Mesenteric fat pad (tissue), 1 donor: Measurements from ENCODE around the gene TMEM50B. TPM values are rescaled to one million over a fixed set of nuclear protein-coding genes. Genes with fewer than 3 reads are reported as not detected.
"Not testable (repeated sequence)": the region's sequence is repeated elsewhere in the genome, so short reads cannot be mapped to it uniquely, and the experiment has no call there.

Experiments used
- DNase-seq: peaks from one replicate; pipeline ENCODE4 v3.0.0-alpha.2; 2020; ENCODE audit warnings: low spot score
- total RNA-seq: library from RNA; stranded (reverse); fragmentation: NEBNext Ultra II Directional; extraction: Animal tissue kit (Norgen Biotek cat#: 25700); gene quantifications from one replicate; pipeline ENCODE4 v1.2.1, GENCODE V29; 2021
- donor health status: DM: yes; HTN: yes; CAD: no.

TMEM50B gene
- total RNA-seq, 1 donor from 2014 or later = 36.1 TPM

DNA sequence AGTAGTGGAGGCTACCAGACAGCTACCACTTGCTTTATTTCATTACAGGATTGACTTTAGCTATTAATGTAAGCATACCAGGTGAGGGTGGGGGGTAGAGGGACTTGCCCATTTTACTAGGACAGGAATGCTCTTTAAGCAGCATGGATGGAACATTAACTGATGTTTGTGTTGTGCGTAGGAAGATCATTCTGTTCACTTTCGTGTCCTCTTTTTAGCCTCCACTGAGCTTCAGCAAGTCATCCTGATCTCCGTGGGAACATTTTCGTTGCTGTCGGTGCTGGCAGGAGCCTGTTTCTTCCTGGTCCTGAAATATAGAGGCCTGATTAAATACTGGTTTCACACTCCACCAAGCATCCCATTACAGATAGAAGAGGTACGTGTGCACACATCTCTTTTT lies 47.3 kb downstream of the TMEM50B start:
- peak; percentile 11 for DNase-seq

DNA sequence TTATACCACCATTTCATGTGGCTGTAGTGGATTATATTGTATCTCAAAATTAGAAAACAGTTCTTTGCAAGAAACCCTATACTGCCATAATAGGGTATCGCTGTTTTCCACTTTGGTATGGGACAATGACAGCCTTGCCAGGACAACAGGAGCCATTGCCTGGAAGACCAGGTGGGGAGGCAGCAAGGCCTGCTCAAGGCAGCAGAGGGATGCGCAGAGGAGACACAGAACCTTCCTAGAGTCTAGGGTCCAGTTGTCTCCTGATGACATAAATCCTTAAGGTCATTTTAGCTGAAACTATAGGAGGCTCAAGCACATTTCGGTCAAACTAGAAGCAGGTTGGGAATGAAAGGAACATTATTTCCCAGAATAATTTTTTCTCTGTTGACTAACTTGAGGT lies 48.9 kb downstream of the TMEM50B start:
- DNase-seq = no peak

GRCh38 chr21:33428669-33429068 lies 51.1 kb downstream of the TMEM50B start:
- peak; percentile 74 for DNase-seq

DNA sequence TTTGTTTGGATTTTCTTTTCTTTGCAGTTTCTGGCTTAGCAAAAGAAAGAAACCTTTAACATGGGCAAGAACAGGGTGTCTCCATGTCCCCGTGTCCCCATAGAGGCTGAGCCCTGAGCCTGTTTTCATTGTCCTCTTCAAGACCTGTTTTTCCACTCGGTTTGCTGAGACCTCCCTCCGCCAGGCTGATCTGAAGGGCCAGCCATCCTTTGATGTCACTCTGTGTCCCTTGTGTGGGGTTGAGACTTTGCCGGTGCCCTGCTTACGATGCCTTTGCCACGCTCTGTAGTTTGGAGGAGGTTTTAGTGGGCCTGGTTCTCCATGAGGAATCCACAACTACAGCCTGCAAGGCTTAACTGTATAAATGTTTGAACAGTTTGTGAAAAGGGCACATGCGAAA lies 52.7 kb downstream of the TMEM50B start:
- DNase-seq = no peak

DNA sequence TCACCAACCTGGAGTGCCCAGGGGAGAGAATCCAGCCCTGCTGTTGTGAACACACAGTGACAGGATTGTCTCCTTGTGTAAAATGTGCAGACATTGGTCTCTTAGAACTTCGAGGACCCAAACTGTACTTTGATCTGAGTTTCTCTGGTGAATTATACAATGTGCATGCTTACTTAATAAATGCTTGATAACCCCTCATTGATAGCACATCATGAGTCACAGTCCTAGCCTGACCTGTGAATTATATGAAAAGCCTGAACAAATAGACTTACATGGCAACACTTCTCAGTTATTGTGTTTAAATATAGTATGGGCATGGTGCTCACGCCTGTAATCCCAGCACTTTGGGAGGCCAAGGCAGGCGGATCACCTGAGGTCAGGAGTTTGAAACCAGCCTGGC lies 53.9 kb downstream of the TMEM50B start:
- DNase-seq = no peak

DNA sequence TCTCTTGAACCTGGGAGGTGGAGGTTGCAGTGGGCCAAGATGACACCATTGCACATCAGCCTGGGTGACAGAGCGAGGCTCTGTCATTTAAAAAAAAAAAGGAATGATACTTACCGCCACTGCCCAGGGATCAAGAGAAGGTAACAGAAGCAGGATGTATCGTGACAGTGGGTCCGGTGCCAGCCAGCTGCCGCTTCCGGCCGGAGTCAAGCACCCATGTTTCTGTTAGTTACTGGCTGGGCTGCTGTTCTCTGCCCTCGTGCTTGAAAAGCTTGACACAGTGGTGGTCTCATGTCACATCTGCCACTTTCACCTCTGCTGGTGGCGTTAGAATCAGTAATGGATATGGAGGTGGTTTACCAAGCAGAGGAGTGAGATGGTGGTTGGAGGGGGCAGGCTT lies 55.6 kb downstream of the TMEM50B start:
- no peak for DNase-seq

DNA sequence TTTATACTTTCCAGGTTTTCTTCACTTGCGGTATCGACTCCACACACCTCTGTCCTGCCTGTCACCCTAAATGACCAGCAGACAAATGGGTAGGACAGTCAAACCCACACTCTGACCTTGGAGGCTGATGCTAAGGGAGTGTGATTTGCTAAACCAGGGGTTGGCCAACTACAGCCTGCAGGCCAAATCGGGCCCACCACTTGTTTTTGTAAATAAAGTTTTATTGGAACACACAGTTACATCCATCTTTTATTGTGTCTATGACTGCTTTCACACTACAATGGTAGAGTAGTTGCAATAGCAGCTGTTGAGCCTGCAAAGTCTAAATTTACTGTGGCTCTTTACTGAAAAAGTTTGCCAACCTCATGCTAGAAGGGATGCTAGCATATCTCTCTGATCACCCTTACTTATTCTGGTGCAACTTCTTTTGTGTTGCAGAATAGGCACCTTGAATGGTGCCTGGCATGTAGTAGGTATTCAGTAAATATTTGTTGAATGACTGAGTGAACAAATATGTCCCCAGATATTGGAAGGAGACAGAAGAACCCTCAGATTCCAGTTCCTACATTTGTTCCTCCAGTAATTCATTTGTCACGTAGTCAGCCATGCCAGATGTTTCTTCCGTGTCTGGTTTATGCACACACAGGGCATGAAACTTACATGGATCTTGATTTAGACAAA lies 57.9 kb downstream of the TMEM50B start:
- DNase-seq = no peak

- no peak for DNase-seq
These were observed 60.1 kb downstream of the TMEM50B start for GRCh38 chr21:33419538-33420123.

DNA sequence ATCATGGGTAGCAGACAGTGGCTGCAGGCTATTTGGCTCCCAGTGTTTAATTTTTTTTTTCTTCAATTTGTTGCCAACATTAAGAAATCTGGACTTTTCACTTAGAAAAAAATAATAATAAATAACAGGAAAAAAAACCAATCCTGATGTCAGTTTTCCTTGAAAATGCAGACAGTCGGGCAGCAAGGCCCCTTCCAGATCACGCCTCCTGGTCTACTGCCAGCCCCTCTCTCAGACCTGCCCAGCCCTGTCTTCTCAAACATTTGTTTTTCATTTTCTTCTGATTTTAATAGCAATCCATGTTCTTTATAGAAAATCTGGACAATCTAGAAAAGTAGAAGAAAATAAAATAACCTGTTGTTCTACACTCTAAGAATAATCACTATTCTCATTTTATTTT lies 61.1 kb downstream of the TMEM50B start:
- no peak for DNase-seq

- DNase-seq = no peak
These were observed 64.8 kb downstream of the TMEM50B start for GRCh38 chr21:33414926-33415325.

- no peak for DNase-seq
These were observed 65.7 kb downstream of the TMEM50B start for GRCh38 chr21:33414068-33414467.

DNA sequence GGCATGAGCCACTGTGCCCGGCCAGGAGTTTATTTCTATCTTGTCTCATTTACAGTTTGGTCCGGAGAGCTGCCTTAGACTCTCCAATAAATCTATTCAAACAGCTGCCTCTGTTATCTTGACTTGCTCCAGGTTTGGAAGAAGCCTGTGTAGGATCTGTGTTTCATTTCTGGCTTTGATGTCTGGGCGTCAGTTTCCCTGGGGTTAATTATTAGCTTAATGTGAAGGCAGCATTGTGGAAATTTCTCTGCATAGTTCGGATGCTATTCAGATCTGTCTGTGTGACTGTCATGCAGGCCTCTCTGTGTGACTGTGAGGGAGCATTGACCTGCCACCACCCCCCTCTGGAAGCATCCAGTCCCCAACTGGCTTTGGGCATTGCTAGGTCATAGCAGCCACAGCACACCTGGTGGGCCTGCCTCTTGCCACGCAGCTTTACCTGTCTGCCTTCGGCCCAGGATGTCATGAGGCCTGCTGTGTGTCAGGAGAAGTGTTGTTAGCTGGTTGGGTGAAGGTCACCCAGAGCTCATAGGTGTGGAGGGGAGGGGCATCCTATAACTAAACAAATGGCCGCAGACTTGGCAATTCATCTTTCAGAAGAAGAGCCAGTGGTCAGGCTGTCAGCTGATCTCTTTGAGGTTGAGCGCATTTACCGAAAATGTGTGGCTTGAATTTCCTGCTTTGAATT lies 66.8 kb downstream of the TMEM50B start:
- DNase-seq = no peak

GRCh38 chr21:33412439-33412831 lies 67.3 kb downstream of the TMEM50B start:
- not testable (repeated sequence) for DNase-seq

DNA sequence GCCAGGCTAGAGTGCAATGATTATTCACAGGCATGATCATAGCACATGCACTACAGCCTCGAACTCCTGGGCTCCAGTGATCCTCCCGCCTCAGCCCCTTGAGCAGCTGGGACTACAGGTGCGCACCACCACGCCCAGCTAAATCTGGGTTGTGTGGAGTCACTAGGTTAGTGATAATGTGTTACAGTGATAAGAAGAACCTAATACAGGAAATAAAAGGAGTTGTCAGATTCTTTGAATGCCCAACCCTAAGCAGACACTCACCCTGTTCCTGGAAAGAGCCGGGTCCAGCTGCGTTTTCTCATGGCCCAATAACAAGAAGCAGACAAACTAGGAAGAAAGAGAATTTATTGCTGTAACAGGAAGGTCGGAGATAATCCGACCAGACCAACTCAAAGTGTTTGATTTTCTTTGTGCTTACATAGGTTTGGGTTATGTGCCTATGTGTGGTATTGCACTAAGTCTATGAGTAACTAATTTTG lies 67.8 kb downstream of the TMEM50B start:
- no peak for DNase-seq

DNA sequence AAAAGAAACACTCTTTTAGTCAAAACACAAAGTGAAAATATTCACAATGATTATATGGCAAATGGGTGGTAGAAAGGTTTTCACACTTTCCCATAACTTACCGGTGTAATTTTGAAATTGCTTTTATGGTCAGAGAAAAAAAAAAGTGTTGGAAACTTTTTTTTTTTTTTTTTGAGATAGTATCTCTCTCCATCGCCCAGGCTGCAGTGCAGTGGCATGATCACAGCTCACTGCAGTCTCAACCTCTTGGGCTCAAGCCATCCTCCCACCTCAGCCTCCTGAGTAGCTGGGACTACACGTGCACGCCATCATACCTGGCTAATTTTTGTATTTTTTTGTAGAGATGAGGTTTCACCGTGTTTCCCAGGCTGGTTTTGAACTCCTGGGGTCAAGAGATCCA lies 73.3 kb downstream of the TMEM50B start:
- DNase-seq = no peak

DNA sequence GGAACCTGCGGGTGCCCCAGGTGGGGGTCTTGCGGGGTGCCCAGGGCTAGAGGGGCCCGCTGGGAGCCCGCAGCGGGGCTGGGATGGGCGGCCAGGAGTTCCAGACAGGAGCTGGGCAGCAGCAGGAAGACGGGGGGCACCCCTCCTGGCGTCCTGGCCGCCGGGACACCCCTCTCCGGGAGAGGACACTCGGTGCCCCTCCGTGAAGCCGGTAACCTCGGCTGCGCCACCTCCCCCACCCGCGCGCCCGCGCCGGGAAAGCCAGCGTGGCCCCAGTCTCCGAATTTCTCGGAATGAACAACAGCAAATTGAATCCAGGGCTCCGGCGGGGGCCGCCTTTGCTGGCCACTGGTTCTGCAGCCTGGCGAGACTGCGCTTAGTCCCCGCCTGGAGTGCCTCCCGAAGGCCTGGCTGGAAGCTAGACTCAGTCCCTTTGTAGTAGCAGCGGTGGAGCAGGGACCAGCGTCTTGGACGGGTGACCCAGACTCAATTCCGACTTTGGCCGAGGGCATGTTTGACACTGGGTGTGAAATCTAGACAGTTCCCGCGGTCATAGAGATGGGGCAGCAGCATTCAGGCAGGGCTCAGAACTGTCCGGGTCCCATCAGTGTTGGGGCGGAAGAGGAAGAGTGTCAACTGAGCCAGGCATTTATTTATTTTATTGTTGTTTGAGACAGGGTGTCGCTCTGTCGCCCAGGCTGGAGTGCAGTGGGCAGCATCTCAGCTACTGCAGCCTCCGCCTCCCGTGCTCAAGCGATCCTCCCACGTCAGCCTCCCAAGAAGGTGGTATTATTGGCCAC lies 75.8 kb downstream of the TMEM50B start:
- DNase-seq = no peak

DNA sequence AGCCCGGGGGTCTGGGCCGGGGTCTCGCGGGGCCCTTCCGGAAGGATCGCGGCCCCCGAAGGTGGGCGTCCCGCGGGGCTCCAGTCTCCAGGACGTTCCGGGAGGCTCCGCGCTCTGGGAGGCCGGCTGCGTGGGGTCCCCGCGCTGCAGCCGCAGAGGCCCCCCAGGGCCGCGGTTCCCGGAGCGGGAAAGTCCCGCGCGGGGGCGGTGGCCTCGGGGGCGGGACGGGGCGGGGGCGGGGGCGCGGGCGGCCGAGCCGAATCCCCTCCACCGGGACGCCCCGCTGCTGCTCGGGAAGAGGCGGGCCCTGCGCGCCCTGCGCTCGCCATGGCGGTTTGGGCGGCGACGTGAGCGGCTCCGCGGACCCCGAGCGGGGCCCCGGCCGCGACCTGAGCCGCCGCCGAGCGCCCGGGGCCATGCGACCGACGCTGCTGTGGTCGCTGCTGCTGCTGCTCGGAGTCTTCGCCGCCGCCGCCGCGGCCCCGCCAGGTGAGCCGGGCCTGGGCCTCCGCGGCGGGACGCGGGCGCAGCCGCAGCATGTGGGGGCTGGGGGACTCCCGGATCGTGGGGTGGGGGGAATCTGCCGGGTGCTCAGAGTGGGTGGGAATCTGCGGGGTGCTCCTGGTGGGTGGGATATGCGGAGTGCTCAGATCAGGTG lies 76.5 kb downstream of the TMEM50B start, which contains the start of gene IFNGR2:
TSS of gene IFNGR2 (plus strand) at position 286 of the 658 bp plus-strand sequence. CDS start at position 417, 131 bp downstream.
- no peak for DNase-seq

- no peak for DNase-seq
These were observed 77.5 kb downstream of the TMEM50B start for GRCh38 chr21:33402001-33402979.

DNA sequence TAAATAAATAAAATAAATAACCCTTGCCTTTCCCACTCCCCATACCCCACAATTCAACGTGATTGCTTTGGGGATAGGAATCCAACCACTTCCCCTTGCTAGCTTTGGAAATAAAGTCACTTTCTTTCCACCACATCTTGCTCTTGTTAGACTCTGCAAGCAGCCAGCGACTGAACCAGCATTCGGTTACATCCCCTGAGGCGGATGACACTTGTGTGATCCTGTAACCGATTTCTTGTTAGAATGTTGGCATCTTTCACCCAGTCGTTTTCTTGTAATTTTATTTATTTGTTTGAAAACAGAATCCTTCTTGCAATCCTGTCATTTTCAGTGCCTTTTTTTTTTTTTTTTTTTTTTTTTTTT lies 78.2 kb downstream of the TMEM50B start:
- DNase-seq = no peak
